Measurements from ENCODE around the gene AXL.

Gene AXL

DNA sequence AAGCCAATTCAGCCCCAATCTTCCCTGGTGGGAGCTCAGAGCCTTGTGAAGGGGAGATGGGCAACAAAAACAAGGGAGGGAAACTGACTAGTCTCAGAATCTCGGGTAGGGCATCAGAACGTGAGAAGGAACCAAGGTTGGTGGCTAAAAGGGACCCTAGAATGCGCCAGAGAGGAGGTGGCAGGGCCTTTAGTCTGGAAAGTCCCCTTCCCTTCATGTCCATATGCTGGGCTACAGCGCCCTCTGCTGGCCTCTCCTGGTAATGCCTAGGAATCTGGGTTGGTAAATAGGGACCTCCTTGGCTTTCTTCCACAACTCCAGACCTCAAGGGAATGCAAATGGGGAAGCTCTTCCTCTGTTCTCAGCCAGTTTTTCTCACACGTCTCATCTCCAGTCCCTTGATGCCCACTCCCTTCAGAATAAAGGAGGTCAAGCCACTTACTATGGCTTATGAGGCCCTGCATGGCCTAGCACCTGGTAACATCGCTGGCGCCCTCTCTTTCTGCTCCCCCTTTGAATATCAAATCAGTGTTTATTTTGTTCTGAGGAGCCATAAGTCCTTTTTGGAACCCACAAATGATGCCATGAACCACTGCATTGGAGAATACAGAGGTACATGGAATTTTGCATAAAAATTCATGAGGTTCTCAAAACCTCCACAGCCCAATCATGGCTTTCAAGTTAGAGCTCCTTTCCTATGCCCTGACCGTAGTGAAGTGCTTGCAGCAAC is 89.6 kb downstream of the AXL start:
- H3K4me3 ChIP-seq (ENCODE audit: low read depth, low read length): no peak overlapping the region
- WGBS (ENCODE audit: extremely low coverage, insufficient coverage, insufficient read length): no CpG with 5 or more reads among the region's 8 CpGs
- H4K12ac ChIP-seq (ENCODE audit: low read depth, low read length): peak overlapping the region; percentile 45
- peaks cover 48 to 53% of the 10 kb centered on the region in 2 experiments for H3K36me3 ChIP-seq (ENCODE audit: control insufficient read depth in 1 of 2, insufficient read depth in 2 of 2, low read length in 2 of 2)
- peaks cover 4% of the 10 kb centered on the region for H3K79me2 ChIP-seq (ENCODE audit: control insufficient read depth, insufficient read depth, low read length, poor library complexity)
- H3K79me1 ChIP-seq (ENCODE audit: low read length): peaks cover 8% of the 10 kb centered on the region
- peak overlapping the region; percentile 8 for H4K8ac ChIP-seq (ENCODE audit: low read depth, low read length)
- H2AK5ac ChIP-seq (ENCODE audit: low read length): peak overlapping the region; percentile 34
- no peak overlapping the region for H2BK5ac ChIP-seq (ENCODE audit: low read depth, low read length, poor library complexity)
- H2BK12ac ChIP-seq (ENCODE audit: low read length): peak overlapping the region; percentile 1
- no peak overlapping the region for H3K9ac ChIP-seq (ENCODE audit: low read length)
- no peak overlapping the region for H3K4ac ChIP-seq (ENCODE audit: low read depth, low read length)
- peaks cover 5 to 13% of the 10 kb centered on the region in 2 experiments for H3K4me1 ChIP-seq (ENCODE audit: control insufficient read depth in 1 of 2, insufficient read depth in 2 of 2, low read length in 2 of 2)
- H3K4me2 ChIP-seq (ENCODE audit: low read length): no peak overlapping the region
- no peak overlapping the region for H2AFZ ChIP-seq (ENCODE audit: insufficient read depth, low read length, poor library complexity)
- no peak overlapping the region for H3K23ac ChIP-seq (ENCODE audit: low read length)
- H3K18ac ChIP-seq (ENCODE audit: low read length): no peak overlapping the region
- H2BK120ac ChIP-seq (ENCODE audit: insufficient read depth, low read length, poor library complexity): no peak overlapping the region
- no peak overlapping the region for H4K91ac ChIP-seq (ENCODE audit: low read depth, low read length)
- H3K14ac ChIP-seq (ENCODE audit: low read length): no peak overlapping the region
- H3K27me3 ChIP-seq (ENCODE audit: insufficient read depth, low read length): no peaks in the 10 kb centered on the region
- H3K27ac ChIP-seq (ENCODE audit: low read depth, low read length): peak overlapping the region; percentile 20
- no peaks in the 10 kb centered on the region for H3K9me3 ChIP-seq (ENCODE audit: insufficient read depth, low read depth, low read length)
- DNase-seq: peak; percentile 90 to 99

DNA sequence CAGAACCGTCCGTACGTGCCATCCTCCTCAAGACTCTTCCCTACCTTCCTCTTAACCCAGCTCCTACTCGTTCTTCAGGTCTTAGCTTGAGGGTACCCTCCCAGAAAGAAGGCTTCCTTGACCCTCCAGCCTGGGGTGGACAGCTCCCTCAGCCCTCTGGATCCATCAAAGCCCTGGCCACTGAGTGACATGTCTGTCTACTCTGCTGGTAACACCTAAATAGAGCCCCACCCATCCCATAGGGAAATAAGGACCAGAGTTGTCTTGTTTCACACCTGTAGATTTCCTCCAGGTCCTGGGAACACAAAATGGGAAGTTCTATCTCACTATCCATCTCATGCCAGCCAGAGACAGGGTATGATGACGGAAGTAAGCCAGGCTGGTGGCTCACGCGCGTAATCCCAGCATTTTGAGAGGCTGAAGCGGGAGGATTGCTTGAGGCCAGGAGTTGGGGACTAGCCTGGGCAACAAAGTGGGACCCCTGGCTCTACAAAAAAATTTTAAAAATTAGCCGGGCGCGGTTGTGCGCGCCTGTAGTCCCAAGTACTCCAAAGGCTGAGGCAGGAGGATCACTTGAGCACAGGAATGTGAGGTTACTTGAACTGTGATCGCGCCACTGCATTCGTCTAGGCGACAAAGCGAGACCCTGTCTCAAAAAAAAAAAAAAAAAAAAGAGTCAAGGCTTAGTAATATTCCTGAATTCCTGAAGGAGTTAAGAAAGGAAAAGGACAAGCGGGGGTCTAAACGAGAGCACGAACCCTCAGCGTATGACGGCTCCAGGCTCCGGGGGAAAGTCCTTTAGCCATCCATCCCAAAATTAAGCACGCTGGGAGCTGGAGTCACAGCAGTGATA is 90.4 kb downstream of the AXL start:
- DNase-seq: peak in 1 of 2 donors; percentile 47
- Histone ChIP-seq H3K4me2 (ENCODE audit: low read length) (peak overlapping the region; percentile 78), H3K14ac (ENCODE audit: low read length) (peak overlapping the region; percentile 47), H2BK12ac (ENCODE audit: low read length) (peak overlapping the region; percentile 1), H3K4me1 (ENCODE audit: control insufficient read depth in 1 of 2, insufficient read depth in 2 of 2, low read length in 2 of 2) (peaks cover 5 to 13% of the 10 kb centered on the region in 2 experiments), H2AFZ (ENCODE audit: insufficient read depth, low read length, poor library complexity) (no peak overlapping the region), H3K27ac (ENCODE audit: low read depth, low read length) (peak overlapping the region; percentile 92), H2BK120ac (ENCODE audit: insufficient read depth, low read length, poor library complexity) (no peak overlapping the region), H2BK5ac (ENCODE audit: low read depth, low read length, poor library complexity) (peak overlapping the region; percentile 24), H3K4me3 (ENCODE audit: low read depth, low read length) (peak overlapping the region; percentile 83), H3K4ac (ENCODE audit: low read depth, low read length) (peak overlapping the region; percentile 57), H4K91ac (ENCODE audit: low read depth, low read length) (peak overlapping the region; percentile 41), H3K9ac (ENCODE audit: low read length) (peak overlapping the region; percentile 90), H3K18ac (ENCODE audit: low read length) (peak overlapping the region; percentile 10), H3K36me3 (ENCODE audit: control insufficient read depth in 1 of 2, insufficient read depth in 2 of 2, low read length in 2 of 2) (peaks cover 44 to 48% of the 10 kb centered on the region in 2 experiments), H3K27me3 (ENCODE audit: insufficient read depth, low read length) (no peaks in the 10 kb centered on the region), H3K9me3 (ENCODE audit: insufficient read depth, low read depth, low read length) (no peaks in the 10 kb centered on the region), H4K12ac (ENCODE audit: low read depth, low read length) (peak overlapping the region; percentile 45), H3K23ac (ENCODE audit: low read length) (no peak overlapping the region), H3K79me2 (ENCODE audit: control insufficient read depth, insufficient read depth, low read length, poor library complexity) (peaks cover 4% of the 10 kb centered on the region), H4K8ac (ENCODE audit: low read depth, low read length) (peak overlapping the region; percentile 64), H2AK5ac (ENCODE audit: low read length) (peak overlapping the region; percentile 75), H3K79me1 (ENCODE audit: low read length) (peaks cover 8% of the 10 kb centered on the region)
- no CpG with 5 or more reads among the region's 26 CpGs for WGBS (ENCODE audit: extremely low coverage, insufficient coverage, insufficient read length)

DNA sequence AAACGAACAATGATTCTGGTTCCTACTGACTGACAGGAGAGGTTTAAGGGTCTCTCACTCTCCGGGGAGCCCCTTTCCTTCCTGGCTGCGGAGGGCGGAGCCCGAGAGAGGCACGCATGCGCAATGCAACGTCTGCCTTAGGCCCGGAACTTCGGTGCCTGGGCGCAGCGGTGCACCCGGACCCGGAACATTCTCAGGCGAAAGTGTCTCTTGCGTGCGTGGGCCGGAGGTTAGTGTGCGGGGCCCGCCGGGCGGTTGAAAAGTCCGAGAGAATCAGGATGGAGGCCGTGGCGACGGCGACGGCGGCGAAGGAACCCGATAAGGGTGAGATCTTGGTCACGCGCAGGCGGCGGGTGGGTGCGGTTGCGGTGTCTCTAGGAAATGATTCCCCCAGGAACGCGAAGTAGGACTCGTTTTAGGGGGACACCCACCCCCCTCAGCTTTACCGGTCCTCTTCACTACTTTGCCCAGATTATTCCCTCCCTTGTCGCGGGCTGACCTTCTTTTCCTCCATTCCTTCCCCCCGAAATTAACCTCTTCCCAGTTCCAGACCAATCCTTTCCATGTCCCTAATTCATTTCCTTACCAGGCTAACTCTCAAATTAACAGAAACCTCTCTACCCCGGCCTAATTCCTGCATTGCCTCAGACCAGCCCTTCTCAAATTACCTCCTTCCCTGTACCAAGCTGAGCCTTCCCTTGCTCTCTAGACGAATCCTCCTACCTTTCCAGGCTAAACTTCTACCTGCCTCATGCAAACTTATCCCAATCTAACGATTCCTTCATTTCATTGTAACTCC is 91.2 kb downstream of the AXL start, which contains the start of gene CCDC97:
TSS of gene CCDC97 (plus strand) at position 140 of the 799 bp plus-strand sequence. CDS start at position 279, 139 bp downstream.
- Histone ChIP-seq H3K4me1 (ENCODE audit: control insufficient read depth in 1 of 2, insufficient read depth in 2 of 2, low read length in 2 of 2) (peaks cover 5 to 13% of the 10 kb centered on the region in 2 experiments), H3K4me2 (ENCODE audit: low read length) (peak within 1 kb of the TSS; percentile 78), H2AFZ (ENCODE audit: insufficient read depth, low read length, poor library complexity) (peak within 1 kb of the TSS; percentile 90), H2BK12ac (ENCODE audit: low read length) (peak within 1 kb of the TSS; percentile 1), H4K8ac (ENCODE audit: low read depth, low read length) (peak within 1 kb of the TSS; percentile 97), H2BK120ac (ENCODE audit: insufficient read depth, low read length, poor library complexity) (peak within 1 kb of the TSS; percentile 90), H2BK5ac (ENCODE audit: low read depth, low read length, poor library complexity) (peak within 1 kb of the TSS; percentile 95), H3K9ac (ENCODE audit: low read length) (peak within 1 kb of the TSS; percentile 90), H3K36me3 (ENCODE audit: control insufficient read depth in 1 of 2, insufficient read depth in 2 of 2, low read length in 2 of 2) (peaks cover 38 to 39% of the 10 kb centered on the region in 2 experiments), H3K14ac (ENCODE audit: low read length) (peak within 1 kb of the TSS; percentile 93), H3K27me3 (ENCODE audit: insufficient read depth, low read length) (no peaks in the 10 kb centered on the region), H3K27ac (ENCODE audit: low read depth, low read length) (peak within 1 kb of the TSS; percentile 92), H3K4ac (ENCODE audit: low read depth, low read length) (peak within 1 kb of the TSS; percentile 81), H4K12ac (ENCODE audit: low read depth, low read length) (peak within 1 kb of the TSS; percentile 86), H2AK5ac (ENCODE audit: low read length) (peak within 1 kb of the TSS; percentile 75), H3K79me1 (ENCODE audit: low read length) (peaks cover 8% of the 10 kb centered on the region), H3K18ac (ENCODE audit: low read length) (peak within 1 kb of the TSS; percentile 95), H3K23ac (ENCODE audit: low read length) (no peak within 1 kb of the TSS), H3K4me3 (ENCODE audit: low read depth, low read length) (peak within 1 kb of the TSS; percentile 83), H4K91ac (ENCODE audit: low read depth, low read length) (peak within 1 kb of the TSS; percentile 92), H3K9me3 (ENCODE audit: insufficient read depth, low read depth, low read length) (no peaks in the 10 kb centered on the region), H3K79me2 (ENCODE audit: control insufficient read depth, insufficient read depth, low read length, poor library complexity) (peaks cover 4% of the 10 kb centered on the region)
- WGBS (ENCODE audit: extremely low coverage, insufficient coverage, insufficient read length): no CpG with 5 or more reads among the region's 47 CpGs
- peak; percentile 72 to 89 for DNase-seq

DNA sequence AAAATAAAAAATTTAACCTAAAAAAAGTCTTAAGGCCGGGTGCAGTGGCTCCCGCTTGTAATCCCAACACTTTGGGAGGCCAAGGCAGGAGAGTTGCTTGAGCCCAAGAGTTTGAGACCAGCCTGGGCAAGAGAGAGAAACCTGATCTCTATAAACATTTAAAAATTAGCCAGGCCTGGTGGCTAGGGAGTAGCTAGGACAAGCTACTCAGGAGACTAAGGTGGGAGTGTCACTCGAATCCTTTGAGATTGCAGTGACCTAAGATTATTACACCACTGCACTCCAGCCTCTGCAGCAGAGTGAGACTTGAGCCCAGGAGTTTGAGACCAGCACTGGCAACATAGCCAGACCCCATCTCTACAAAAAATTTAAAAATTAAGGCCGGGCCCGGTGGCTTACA is 92.0 kb downstream of the AXL start:
- no peak overlapping the region for H2AFZ ChIP-seq (ENCODE audit: insufficient read depth, low read length, poor library complexity)
- H4K12ac ChIP-seq (ENCODE audit: low read depth, low read length): no peak overlapping the region
- no peak overlapping the region for H2BK12ac ChIP-seq (ENCODE audit: low read length)
- H3K14ac ChIP-seq (ENCODE audit: low read length): no peak overlapping the region
- H3K27me3 ChIP-seq (ENCODE audit: insufficient read depth, low read length): no peaks in the 10 kb centered on the region
- no CpG with 5 or more reads among the region's 5 CpGs for WGBS (ENCODE audit: extremely low coverage, insufficient coverage, insufficient read length)
- H3K9me3 ChIP-seq (ENCODE audit: insufficient read depth, low read depth, low read length): no peaks in the 10 kb centered on the region
- no peak overlapping the region for H3K27ac ChIP-seq (ENCODE audit: low read depth, low read length)
- no peak overlapping the region for H3K23ac ChIP-seq (ENCODE audit: low read length)
- no peak overlapping the region for H3K18ac ChIP-seq (ENCODE audit: low read length)
- H2BK5ac ChIP-seq (ENCODE audit: low read depth, low read length, poor library complexity): no peak overlapping the region
- peaks cover 30 to 39% of the 10 kb centered on the region in 2 experiments for H3K36me3 ChIP-seq (ENCODE audit: control insufficient read depth in 1 of 2, insufficient read depth in 2 of 2, low read length in 2 of 2)
- no peak overlapping the region for H4K8ac ChIP-seq (ENCODE audit: low read depth, low read length)
- no peak overlapping the region for H2BK120ac ChIP-seq (ENCODE audit: insufficient read depth, low read length, poor library complexity)
- H3K79me1 ChIP-seq (ENCODE audit: low read length): peaks cover 8% of the 10 kb centered on the region
- peaks cover 5 to 13% of the 10 kb centered on the region in 2 experiments for H3K4me1 ChIP-seq (ENCODE audit: control insufficient read depth in 1 of 2, insufficient read depth in 2 of 2, low read length in 2 of 2)
- no peak overlapping the region for H3K9ac ChIP-seq (ENCODE audit: low read length)
- H3K4ac ChIP-seq (ENCODE audit: low read depth, low read length): no peak overlapping the region
- no peak overlapping the region for H2AK5ac ChIP-seq (ENCODE audit: low read length)
- no peak overlapping the region for H3K4me3 ChIP-seq (ENCODE audit: low read depth, low read length)
- H3K4me2 ChIP-seq (ENCODE audit: low read length): peak overlapping the region; percentile 78
- DNase-seq: no peak
- H3K79me2 ChIP-seq (ENCODE audit: control insufficient read depth, insufficient read depth, low read length, poor library complexity): peaks cover 4% of the 10 kb centered on the region
- no peak overlapping the region for H4K91ac ChIP-seq (ENCODE audit: low read depth, low read length)

Measured in trophoblast cell (in vitro differentiated cells and primary cell).